Kidney tubule cell (primary cell): Measurements from ENCODE around the gene ATP2A3.
A peak's percentile ranks its signal among the peaks of the same experiment; 100 is the strongest.

Source experiments
- DNase-seq: peaks from one replicate; pipeline ENCODE4 v3.0.0-alpha.2; 2018; ENCODE audit warnings: low spot score

The ATP2A3 gene

GRCh38 chr17:3926860-3927627 lies 37.2 kb downstream of the ATP2A3 start:
- peak; percentile 14 for DNase-seq

GRCh38 chr17:3925684-3926485 lies 38.4 kb downstream of the ATP2A3 start:
- DNase-seq = no peak

- no peak for DNase-seq
These were observed 39.5 kb downstream of the ATP2A3 start for GRCh38 chr17:3924512-3925350.

- DNase-seq = no peak
These were observed 40.6 kb downstream of the ATP2A3 start for GRCh38 chr17:3923466-3924190.

GRCh38 chr17:3922765-3923164 lies 41.5 kb downstream of the ATP2A3 start:
- DNase-seq = no peak

GRCh38 chr17:3921502-3922319 lies 42.5 kb downstream of the ATP2A3 start:
- DNase-seq = no peak

GRCh38 chr17:3921006-3921405 lies 43.2 kb downstream of the ATP2A3 start:
- DNase-seq = no peak

GRCh38 chr17:3919123-3919624 lies 45.1 kb downstream of the ATP2A3 start:
- DNase-seq = no peak

- no peak for DNase-seq
These were observed 45.7 kb downstream of the ATP2A3 start for GRCh38 chr17:3918372-3919122.

GRCh38 chr17:3917391-3917931 lies 46.8 kb downstream of the ATP2A3 start:
- no peak for DNase-seq

GRCh38 chr17:3916825-3917224 lies 47.4 kb downstream of the ATP2A3 start:
- DNase-seq = no peak

- no peak for DNase-seq
These were observed 48.1 kb downstream of the ATP2A3 start, which contains the start of gene P2RX1 for GRCh38 chr17:3915995-3916696. Gene P2RX1, minus strand, starts transcription at chr17:3916465. Its CDS starts 240 bp downstream, at chr17:3916225.

- DNase-seq = no peak
These were observed 48.6 kb downstream of the ATP2A3 start for GRCh38 chr17:3915581-3915994.

- no peak for DNase-seq
These were observed 49.9 kb downstream of the ATP2A3 start for GRCh38 chr17:3914312-3914670.

GRCh38 chr17:3913531-3914311 lies 50.5 kb downstream of the ATP2A3 start:
- DNase-seq = peak; percentile 72

- DNase-seq = no peak
These were observed 51.4 kb downstream of the ATP2A3 start for GRCh38 chr17:3912827-3913226.

- no peak for DNase-seq
These were observed 52.8 kb downstream of the ATP2A3 start for GRCh38 chr17:3911271-3912053.
